Measurements from ENCODE around the gene DEXI. TPM values are rescaled to one million over a fixed set of nuclear protein-coding genes. Genes with fewer than 3 reads are reported as not detected.
A peak's percentile ranks its signal among the peaks of the same experiment; 100 is the strongest.

DEXI gene
- total and polyA plus RNA-seq, 2 of the 4 experiments (the other 2 are of a cell fraction), result 43.7 to 63.6 TPM

DNA sequence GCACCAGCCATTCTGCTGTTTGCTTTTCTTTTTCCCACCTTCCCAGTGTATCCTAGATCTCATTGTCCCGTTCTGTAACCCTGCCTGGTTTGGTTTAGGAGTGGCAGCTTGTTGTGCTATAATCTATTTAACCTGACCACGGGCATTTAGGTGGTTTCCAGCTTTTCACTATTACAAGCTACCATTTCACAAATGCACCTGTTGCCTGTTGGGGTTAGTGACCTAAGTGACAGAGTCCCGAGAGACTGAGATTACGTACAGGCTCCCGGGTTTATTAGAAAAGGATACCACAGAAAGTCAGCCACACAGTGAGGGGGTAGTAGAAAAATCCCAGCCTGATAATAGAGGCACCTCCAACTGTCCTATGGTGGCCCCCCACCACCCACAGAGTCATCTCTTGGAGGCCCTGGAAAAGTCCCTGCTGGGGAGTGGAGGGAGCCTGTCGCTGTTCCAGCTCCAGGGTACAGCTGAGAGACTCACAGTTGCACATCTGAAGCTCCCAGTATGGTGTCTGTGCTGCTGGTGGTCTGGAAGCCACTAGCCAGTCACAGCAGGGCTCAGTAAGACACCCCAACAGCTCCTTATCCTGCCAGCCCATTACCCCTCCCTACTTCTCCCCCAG is 23.3 kb upstream of the DEXI start (continued):
- no peak for TF ChIP-seq ELK1 (IDR thresholded peaks at IDR 0.05; ENCODE audit: borderline replicate concordance, low read depth, low read length)

- peaks cover 5% of the 10 kb centered on the region; the same call in 1 of the 2 replicates for H4K20me1 ChIP-seq (ENCODE audit: insufficient read depth, low read length)
- no peak overlapping the region for H3K4ac ChIP-seq (ENCODE audit: low read depth, low read length)
- no peak overlapping the region for H2AFZ ChIP-seq (replicated peaks; ENCODE audit: low read length, poor library complexity)
- peaks cover 13% of the 10 kb centered on the region for H3K36me3 ChIP-seq (ENCODE audit: control insufficient read depth, insufficient read depth, low read length)
- WGBS, 2 experiments (ENCODE audit: extremely low coverage in 2 of 2, insufficient read length in 1 of 2), result 94% methylated on average over 6 of the region's 8 CpGs; no CpG with 5 or more reads in 1 of the 2 experiments
- no peak overlapping the region for H4K8ac ChIP-seq (ENCODE audit: low read depth in 2 of 2, low read length in 2 of 2)
- H3K4me2 ChIP-seq (ENCODE audit: low read depth, low read length), result no peak overlapping the region
- H3K56ac ChIP-seq (ENCODE audit: extremely low read depth, insufficient read depth, low read length), result no peak overlapping the region
- no peak for ATAC-seq (ENCODE audit: low read depth)
- no peak overlapping the region for H3K14ac ChIP-seq (replicated peaks; ENCODE audit: low read depth, low read length)
- no peak for DNase-seq
- no peak overlapping the region for H3K9ac ChIP-seq (ENCODE audit: low read depth, low read length)
- dilution Hi-C loops (cut with HindIII; ENCODE audit: low sequenced_read_pairs, unreplicated experiment) (no loop called here), intact Hi-C loops (cut with micrococcal nuclease) (loop anchor here (1.0 to 10.0 kb wide), 6 partner anchors 290 to 750 kb away; no protein-coding TSS in a partner anchor), in situ Hi-C loops (cut with MboI; ENCODE audit: low sequenced_read_pairs) (loop anchor here (5.0 to 25.0 kb wide), 6 partner anchors 287 to 847 kb away; a partner anchor contains a TSS)
- no peak overlapping the region for H2AK9ac ChIP-seq (replicated peaks; ENCODE audit: low read depth, low read length, poor library complexity)
- no peak overlapping the region for H2BK20ac ChIP-seq (ENCODE audit: low read depth, low read length)
- H2AK5ac ChIP-seq (ENCODE audit: low read depth, low read length), result peak overlapping the region; percentile 24; the same call in 1 of the 2 replicates
- H3K23ac ChIP-seq (ENCODE audit: low read depth, low read length), result no peak overlapping the region
- no peak overlapping the region for H2BK15ac ChIP-seq (ENCODE audit: low read depth, low read length)
- no peaks in the 10 kb centered on the region for H3K9me3 ChIP-seq (ENCODE audit: control insufficient read depth, insufficient read depth, low read length)
- CTCF ChIA-PET, result interaction anchor here (0.6 to 1.1 kb wide), 12 partner anchors 11 to 567 kb away, joined by 3 to 7 read pairs (median 3); partner anchors contain the start of gene SOCS1
- H3K9me1 ChIP-seq (ENCODE audit: insufficient read depth, low read length), result peaks cover 5% of the 10 kb centered on the region
- H2BK120ac ChIP-seq (ENCODE audit: low read depth, low read length), result no peak overlapping the region
- H3K27ac ChIP-seq (ENCODE audit: insufficient read depth, low read length), result no peak overlapping the region
- no peak overlapping the region for H4K91ac ChIP-seq (ENCODE audit: insufficient read depth, low read depth, low read length)
- POLR2A ChIA-PET (ENCODE audit: unreplicated experiment), result interaction anchor here (1.4 kb wide), 1 partner anchor 291 kb away, joined by 9 read pairs; the partner anchor contains the start of gene SOCS1
- TF ChIP-seq RCOR1 (IDR thresholded peaks at IDR 0.05; ENCODE audit: insufficient replicate concordance, low read length), result no peak
- no peak for TF ChIP-seq USF2 (IDR thresholded peaks at IDR 0.05; ENCODE audit: low read depth, low read length)
- TF ChIP-seq CHD1 (IDR thresholded peaks at IDR 0.05; ENCODE audit: low read depth, low read length), result no peak
- no peak for TF ChIP-seq RAD21 (IDR thresholded peaks at IDR 0.05; ENCODE audit: low read length)
- TF ChIP-seq MAZ (IDR thresholded peaks at IDR 0.05; ENCODE audit: borderline replicate concordance, low read depth, low read length), result no peak
- TF ChIP-seq CEBPB (IDR thresholded peaks at IDR 0.05; ENCODE audit: low read depth, low read length), result no peak
- TF ChIP-seq MXI1 (IDR thresholded peaks at IDR 0.05; ENCODE audit: borderline replicate concordance, low read depth, low read length), result no peak
- TF ChIP-seq RFX5 (IDR thresholded peaks at IDR 0.05; ENCODE audit: low read depth, low read length), result no peak
- no peak for TF ChIP-seq BHLHE40 (IDR thresholded peaks at IDR 0.05; ENCODE audit: low read depth, low read length)
- H3K79me1 ChIP-seq (ENCODE audit: low read depth in 1 of 2, low read length in 2 of 2), result peaks cover 10 to 56% of the 10 kb centered on the region in 2 experiments
- peaks cover 18% of the 10 kb centered on the region for H3K4me1 ChIP-seq (ENCODE audit: control insufficient read depth, insufficient read depth, low read length)
- no TSS peak for BruUV-seq (replicated peaks)
- H4K5ac ChIP-seq (ENCODE audit: low read depth, low read length), result no peak overlapping the region
- no peak overlapping the region for H3K4me3 ChIP-seq (ENCODE audit: insufficient read depth, low read depth, low read length)
- H3K27me3 ChIP-seq (ENCODE audit: control insufficient read depth, insufficient read depth, low read length), result no peaks in the 10 kb centered on the region
- no peak overlapping the region for H3K18ac ChIP-seq (ENCODE audit: low read depth, low read length)
- H2BK5ac ChIP-seq (ENCODE audit: low read depth, low read length, poor library complexity, severe bottlenecking), result no peak overlapping the region
Measured at GRCh38 chr16:10964891-10965326, 22.6 kb upstream of the DEXI start.
